Neural progenitor cell (in vitro differentiated cells): Measurements from ENCODE around the gene SAMD13. TPM values are rescaled to one million over a fixed set of nuclear protein-coding genes. Genes with fewer than 3 reads are reported as not detected.

ENCODE experiments used
- DNase-seq: peaks from one replicate; pipeline ENCODE4 v3.0.0-alpha.2; 2016; ENCODE audit warnings: low spot score
- H2AFZ ChIP-seq: fragments of 200-600 bp; sonication (generic); replicated peaks from 2 replicates; pipeline ENCODE4 v1.6.1; 2016; ENCODE audit warnings: antibody characterized with exemption
- H3F3A ChIP-seq: fragments of 200-600 bp; sonication (generic); 2 replicates; pipeline ENCODE4 v1.6.1; 2016; ENCODE audit warnings: antibody characterized with exemption, low read depth
- H3K27ac ChIP-seq: fragments of 200-600 bp; sonication (generic); 2 replicates; pipeline ENCODE4 v1.5.1; 2016; ENCODE audit warnings: mild to moderate bottlenecking
- H3K27me3 ChIP-seq: fragments of 200-600 bp; sonication (generic); 2 replicates; pipeline ENCODE4 v1.6.1; 2016; ENCODE audit warnings: mild to moderate bottlenecking, moderate library complexity
- H3K36me3 ChIP-seq: fragments of 200-600 bp; sonication (generic); 2 replicates; pipeline ENCODE4 v1.5.1; 2016
- H3K4me1 ChIP-seq: fragments of 200-600 bp; sonication (generic); 2 replicates; pipeline ENCODE4 v1.6.1; 2016; ENCODE audit warnings: mixed run types
- H3K4me2 ChIP-seq: fragments of 200-600 bp; sonication (generic); 2 replicates; pipeline ENCODE4 v1.6.1; 2016
- H3K4me3 ChIP-seq: fragments of 200-600 bp; sonication (generic); 2 replicates; pipeline ENCODE4 v1.5.1; 2016
- H3K79me2 ChIP-seq: fragments of 200-600 bp; sonication (generic); 2 replicates; pipeline ENCODE4 v1.6.1; 2016; ENCODE audit warnings: low read depth
- H3K9ac ChIP-seq: fragments of 200-600 bp; sonication (generic); 2 replicates; pipeline ENCODE4 v1.6.1; 2016
- H3K9me3 ChIP-seq: fragments of 200-600 bp; sonication (generic); 2 replicates; pipeline ENCODE4 v1.5.1; 2016; ENCODE audit warnings: low read depth
- H4K20me1 ChIP-seq: fragments of 200-600 bp; sonication (generic); 2 replicates; pipeline ENCODE4 v1.6.1; 2016; ENCODE audit warnings: low read depth
- H3K27ac Mint-ChIP-seq: 3 replicates; pipeline ENCODE4 v1.8.0; 2021; ENCODE audit warnings: mixed read lengths
- H3K27me3 Mint-ChIP-seq: 2 replicates; pipeline ENCODE4 v1.8.0; 2022; ENCODE audit warnings: low read depth, mild to moderate bottlenecking, inconsistent platforms, moderate library complexity, mixed read lengths; ENCODE audit not compliant: insufficient read depth
- H3K36me3 Mint-ChIP-seq: 3 replicates; pipeline ENCODE4 v1.8.0; 2021; ENCODE audit warnings: mixed read lengths
- H3K4me1 Mint-ChIP-seq: 3 replicates; pipeline ENCODE4 v1.8.0; 2021; ENCODE audit warnings: mixed read lengths
- H3K4me3 Mint-ChIP-seq: 3 replicates; pipeline ENCODE4 v1.8.0; 2021; ENCODE audit warnings: mild to moderate bottlenecking, moderate library complexity, mixed read lengths
- H3K9me3 Mint-ChIP-seq: 3 replicates; pipeline ENCODE4 v1.8.0; 2020; ENCODE audit warnings: mixed read lengths
- CTCF ChIP-seq: fragments of 200-600 bp; sonication (generic); IDR thresholded peaks from 2 replicates; pipeline ENCODE4 v1.5.1; 2017; ENCODE audit warnings: antibody characterized with exemption, mild to moderate bottlenecking
- EZH2 ChIP-seq: fragments of 200-600 bp; sonication (generic); IDR thresholded peaks from 2 replicates; pipeline ENCODE4 v1.6.1; 2017; ENCODE audit warnings: antibody characterized with exemption, mild to moderate bottlenecking, moderate library complexity
- EZH2phosphoT487 ChIP-seq: fragments of 200-600 bp; sonication (generic); IDR thresholded peaks from 2 replicates; pipeline ENCODE4 v1.6.1; 2017; ENCODE audit warnings: antibody characterized with exemption
- total RNA-seq: library from RNA; depleted of rRNA; stranded (reverse); fragments of >200 nt; gene quantifications from 2 replicates; pipeline ENCODE4 v1.2.3, GENCODE V29; 2015; ENCODE audit warnings: low replicate concordance

SAMD13 gene
- total RNA-seq, 1 donor from 2014 or later: 5.6 TPM

DNA sequence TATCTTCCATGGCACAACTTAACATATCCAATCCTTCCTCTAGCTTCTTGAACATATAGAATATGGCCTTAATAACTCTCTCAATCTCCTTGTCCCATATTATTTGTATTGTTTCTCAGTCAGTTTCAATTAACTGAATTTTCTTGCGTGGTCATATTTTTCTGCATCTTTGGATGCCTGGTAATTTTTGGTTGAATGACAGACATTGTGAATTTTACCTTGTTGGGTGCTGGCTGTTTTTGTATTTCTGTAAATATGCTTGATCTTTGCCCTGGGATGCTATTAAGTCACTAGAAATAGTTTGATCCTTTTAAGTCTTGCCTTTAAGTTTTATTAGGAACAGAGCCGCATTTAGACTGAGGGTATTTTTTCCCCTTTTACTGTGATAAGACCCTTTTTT is 5.9 kb downstream of the SAMD13 start:
- Histone ChIP-seq H3K79me2 (no peaks in the 10 kb centered on the region), H3K4me1 (peaks cover 12% of the 10 kb centered on the region), H3F3A (peaks cover 6% of the 10 kb centered on the region), H2AFZ (no peak overlapping the region), H3K4me3 (no peak overlapping the region), H3K36me3 (no peaks in the 10 kb centered on the region), H3K9ac (no peak overlapping the region), H3K27me3 (no peaks in the 10 kb centered on the region), H3K4me2 (no peak overlapping the region), H3K9me3 (no peaks in the 10 kb centered on the region), H3K27ac (no peak overlapping the region), H4K20me1 (no peaks in the 10 kb centered on the region)
- H3K27ac Mint-ChIP-seq: no peak overlapping the region
- H3K27me3 Mint-ChIP-seq: no peaks in the 10 kb centered on the region
- TF ChIP-seq EZH2phosphoT487: no peak
- no peak for TF ChIP-seq EZH2
- no peak for TF ChIP-seq CTCF
- no peak overlapping the region for H3K4me3 Mint-ChIP-seq
- peaks cover 3% of the 10 kb centered on the region for H3K36me3 Mint-ChIP-seq
- peaks cover 23% of the 10 kb centered on the region for H3K4me1 Mint-ChIP-seq
- no peak for DNase-seq
- peaks cover 5% of the 10 kb centered on the region for H3K9me3 Mint-ChIP-seq

- Mint-ChIP-seq H3K9me3 (peaks cover 5% of the 10 kb centered on the region), H3K27ac (no peak overlapping the region), H3K27me3 (peaks cover 3% of the 10 kb centered on the region), H3K4me1 (no peaks in the 10 kb centered on the region), H3K4me3 (no peak overlapping the region), H3K36me3 (peaks cover 3% of the 10 kb centered on the region)
- Histone ChIP-seq H3F3A (no peaks in the 10 kb centered on the region), H3K4me1 (no peaks in the 10 kb centered on the region), H3K27me3 (no peaks in the 10 kb centered on the region), H3K4me3 (no peak overlapping the region), H3K36me3 (peaks cover under 1% of the 10 kb centered on the region), H3K27ac (no peak overlapping the region), H4K20me1 (no peaks in the 10 kb centered on the region), H3K9me3 (peaks cover 1% of the 10 kb centered on the region), H3K79me2 (no peaks in the 10 kb centered on the region), H3K9ac (no peak overlapping the region), H2AFZ (no peak overlapping the region), H3K4me2 (no peak overlapping the region)
- TF ChIP-seq EZH2phosphoT487 (no peak), CTCF (no peak), EZH2 (no peak)
- no peak for DNase-seq
Measured at GRCh38 chr1:84311296-84311695, 9.8 kb downstream of the SAMD13 start.

DNA sequence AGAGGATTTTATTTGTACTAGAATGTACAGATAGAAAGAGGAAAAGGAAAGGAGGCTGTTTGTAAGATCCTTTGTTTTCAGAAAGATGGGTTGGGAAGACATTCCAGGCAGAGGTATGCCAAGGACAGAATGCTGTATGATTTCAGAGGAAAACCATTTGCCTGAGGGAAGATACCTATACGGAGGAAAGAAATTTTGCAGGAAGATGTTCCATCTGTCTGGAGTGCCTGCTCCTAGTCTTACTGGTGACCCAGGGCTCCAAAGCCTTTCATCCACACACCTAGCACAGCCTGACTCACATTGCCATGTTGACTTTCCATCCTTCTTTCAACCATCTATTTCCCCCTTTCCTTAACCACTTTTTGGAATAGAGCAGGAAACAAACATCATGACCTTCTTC is 18.2 kb downstream of the SAMD13 start:
- no peak overlapping the region for H3K9ac ChIP-seq
- H3K9me3 ChIP-seq: peaks cover 14% of the 10 kb centered on the region
- no peaks in the 10 kb centered on the region for H4K20me1 ChIP-seq
- Mint-ChIP-seq H3K4me1 (no peaks in the 10 kb centered on the region), H3K9me3 (peaks cover 3% of the 10 kb centered on the region), H3K4me3 (no peak overlapping the region), H3K27me3 (peaks cover 2% of the 10 kb centered on the region), H3K27ac (no peak overlapping the region), H3K36me3 (no peaks in the 10 kb centered on the region)
- no peaks in the 10 kb centered on the region for H3K27me3 ChIP-seq
- H3K4me3 ChIP-seq: no peak overlapping the region
- no peaks in the 10 kb centered on the region for H3F3A ChIP-seq
- H3K4me2 ChIP-seq: no peak overlapping the region
- peaks cover 3% of the 10 kb centered on the region for H3K36me3 ChIP-seq
- H3K27ac ChIP-seq: no peak overlapping the region
- no peak overlapping the region for H2AFZ ChIP-seq
- H3K79me2 ChIP-seq: no peaks in the 10 kb centered on the region
- H3K4me1 ChIP-seq: no peaks in the 10 kb centered on the region
- no peak for DNase-seq
- TF ChIP-seq CTCF: no peak
- no peak for TF ChIP-seq EZH2
- no peak for TF ChIP-seq EZH2phosphoT487

GRCh38 chr1:84327830-84328229 is 26.3 kb downstream of the SAMD13 start:
- Histone ChIP-seq H3K27ac (no peak overlapping the region), H3K36me3 (no peaks in the 10 kb centered on the region), H3K9me3 (no peaks in the 10 kb centered on the region), H4K20me1 (no peaks in the 10 kb centered on the region), H3K79me2 (no peaks in the 10 kb centered on the region), H3F3A (no peaks in the 10 kb centered on the region), H3K4me3 (no peak overlapping the region), H2AFZ (no peak overlapping the region), H3K9ac (no peak overlapping the region), H3K27me3 (no peaks in the 10 kb centered on the region), H3K4me2 (no peak overlapping the region), H3K4me1 (peaks cover 8% of the 10 kb centered on the region)
- H3K4me3 Mint-ChIP-seq: no peak overlapping the region
- peaks cover 7% of the 10 kb centered on the region for H3K36me3 Mint-ChIP-seq
- H3K4me1 Mint-ChIP-seq: no peaks in the 10 kb centered on the region
- no peak overlapping the region for H3K27ac Mint-ChIP-seq
- TF ChIP-seq EZH2 (no peak), EZH2phosphoT487 (no peak), CTCF (no peak)
- H3K27me3 Mint-ChIP-seq: peaks cover 2% of the 10 kb centered on the region
- DNase-seq: no peak
- peaks cover 2% of the 10 kb centered on the region for H3K9me3 Mint-ChIP-seq
